SK-N-SH treated with all-trans-retinoic acid at 6 μM for 48 hours (cell line): ENCODE data around the gene SPRR4.
A peak's percentile ranks its signal among the peaks of the same experiment; 100 is the strongest.

Source experiments
- ATAC-seq: fragments of 200-7000 bp; cut with Tn5 transposase; 3 replicates; pipeline ENCODE4 v1.9.1; 2020; ENCODE audit warnings: mild to moderate bottlenecking, moderate library complexity
- ARNTL ChIP-seq: fragments of 450-650 bp; formaldehyde crosslinking; IDR thresholded peaks from 2 replicates; pipeline ENCODE4 v1.5.0; 2020; ENCODE audit warnings: low read depth, mild to moderate bottlenecking, moderate library complexity, borderline replicate concordance
- BACH2 ChIP-seq: fragments of 250-450 bp; sonication (Bioruptor Pico); IDR thresholded peaks from 2 replicates; pipeline ENCODE4 v1.9.0; 2021; ENCODE audit warnings: mild to moderate bottlenecking, borderline replicate concordance
- CREB5 ChIP-seq: fragments of 250-450 bp; sonication (Bioruptor Pico); IDR thresholded peaks from 2 replicates; pipeline ENCODE4 v1.5.1; 2020; ENCODE audit warnings: low read depth, mild to moderate bottlenecking, moderate library complexity
- CSDC2 ChIP-seq: fragments of 250-450 bp; sonication (Bioruptor Pico); IDR thresholded peaks from 2 replicates; pipeline ENCODE4 v1.5.0; 2020; ENCODE audit warnings: mild to moderate bottlenecking, moderate library complexity
- CSRNP3 ChIP-seq: fragments of 250-450 bp; sonication (Bioruptor Pico); IDR thresholded peaks from 2 replicates; pipeline ENCODE4 v1.5.1; 2021; ENCODE audit warnings: mild to moderate bottlenecking, moderate library complexity
- ESRRG ChIP-seq: fragments of 250-450 bp; sonication (Bioruptor Pico); IDR thresholded peaks from 2 replicates; pipeline ENCODE4 v1.6.1; 2021; ENCODE audit warnings: mild to moderate bottlenecking
- GLIS3 ChIP-seq: fragments of 250-450 bp; sonication (Bioruptor Pico); IDR thresholded peaks from 2 replicates; pipeline ENCODE4 v1.5.0; 2020; ENCODE audit warnings: mild to moderate bottlenecking, moderate library complexity
- ISL1 ChIP-seq: fragments of 250-450 bp; sonication (Bioruptor Pico); IDR thresholded peaks from 2 replicates; pipeline ENCODE4 v2.1.2; 2022; ENCODE audit warnings: mild to moderate bottlenecking, moderate library complexity
- OSR1 ChIP-seq: fragments of 250-450 bp; sonication (Bioruptor Pico); IDR thresholded peaks from 2 replicates; pipeline ENCODE4 v1.8.0; 2022; ENCODE audit warnings: moderate library complexity, mild to moderate bottlenecking, inconsistent platforms
- PATZ1 ChIP-seq: fragments of 250-450 bp; sonication (Bioruptor Pico); IDR thresholded peaks from 2 replicates; pipeline ENCODE4 v1.8.0; 2020; ENCODE audit warnings: mild to moderate bottlenecking, moderate library complexity, borderline replicate concordance
- POU6F1 ChIP-seq: fragments of 250-450 bp; sonication (Bioruptor Pico); IDR thresholded peaks from 2 replicates; pipeline ENCODE4 v1.8.0; 2021; ENCODE audit warnings: low read depth, mild to moderate bottlenecking, moderate library complexity, borderline replicate concordance
- PPARA ChIP-seq: fragments of 250-450 bp; sonication (Bioruptor Pico); IDR thresholded peaks from 2 replicates; pipeline ENCODE4 v1.5.0; 2020; ENCODE audit warnings: mild to moderate bottlenecking, borderline replicate concordance
- RARB ChIP-seq: fragments of 250-450 bp; sonication (Bioruptor Pico); IDR thresholded peaks from 2 replicates; pipeline ENCODE4 v1.8.0; 2021; ENCODE audit warnings: mild to moderate bottlenecking, moderate library complexity
- SNAI2 ChIP-seq: fragments of 250-450 bp; sonication (Bioruptor Pico); IDR thresholded peaks from 2 replicates; pipeline ENCODE4 v1.5.0; 2020; ENCODE audit warnings: mild to moderate bottlenecking, moderate library complexity
- TCF4 ChIP-seq: fragments of 250-450 bp; sonication (Bioruptor Pico); IDR thresholded peaks from 2 replicates; pipeline ENCODE4 v1.8.0; 2021; ENCODE audit warnings: mild to moderate bottlenecking, moderate library complexity, borderline replicate concordance
- TOX ChIP-seq: fragments of 250-450 bp; sonication (Bioruptor Pico); IDR thresholded peaks from 2 replicates; pipeline ENCODE4 v1.8.0; 2021; ENCODE audit warnings: mild to moderate bottlenecking, moderate library complexity, borderline replicate concordance
- ZFP3 ChIP-seq: fragments of 250-450 bp; sonication (Bioruptor Pico); IDR thresholded peaks from 2 replicates; pipeline ENCODE4 v1.5.0; 2020; ENCODE audit warnings: mild to moderate bottlenecking, moderate library complexity
- ZFP30 ChIP-seq: fragments of 450-650 bp; formaldehyde crosslinking; IDR thresholded peaks from 2 replicates; pipeline ENCODE4 v1.5.0; 2022; ENCODE audit warnings: mild to moderate bottlenecking, moderate library complexity
- ZNF565 ChIP-seq: fragments of 450-650 bp; formaldehyde crosslinking; conservative IDR thresholded peaks from 2 replicates; pipeline ENCODE4 v1.5.0; 2020; ENCODE audit warnings: low read depth, mild to moderate bottlenecking, moderate library complexity
- ZNF70 ChIP-seq: fragments of 450-650 bp; formaldehyde crosslinking; IDR thresholded peaks from 2 replicates; pipeline ENCODE4 v1.5.0; 2020; ENCODE audit warnings: mild to moderate bottlenecking, moderate library complexity
- ZNF8 ChIP-seq: fragments of 450-650 bp; formaldehyde crosslinking; IDR thresholded peaks from 2 replicates; pipeline ENCODE4 v1.5.0; 2020; ENCODE audit warnings: mild to moderate bottlenecking, moderate library complexity

Gene SPRR4

GRCh38 chr1:152970495-152970894 is at the start of gene SPRR4:
SPRR4 (plus strand) TSS chr1:152970648; CDS start chr1:152971891, 1,243 bp downstream.
- TF ChIP-seq ZFP3 (no peak), PATZ1 (CRISPR knock-in tag) (no peak), CSDC2 (no peak), CSRNP3 (CRISPR knock-in tag) (no peak), TCF4 (CRISPR knock-in tag) (no peak), ESRRG (CRISPR knock-in tag) (no peak), SNAI2 (CRISPR knock-in tag) (no peak), OSR1 (no peak), ZFP30 (CRISPR knock-in tag) (no peak), ZNF70 (CRISPR knock-in tag) (no peak), PPARA (CRISPR knock-in tag) (no peak), ISL1 (no peak), BACH2 (CRISPR knock-in tag) (no peak), ARNTL (CRISPR knock-in tag) (no peak), GLIS3 (no peak)
- no peak for ATAC-seq

GRCh38 chr1:152924191-152924590 is 46.3 kb upstream of the SPRR4 start:
- ATAC-seq: peak; percentile 26; the same call in 1 of the 3 replicates
- TF ChIP-seq POU6F1 (CRISPR knock-in tag): no peak
- TF ChIP-seq PPARA (CRISPR knock-in tag): no peak
- no peak for TF ChIP-seq BACH2 (CRISPR knock-in tag)
- no peak for TF ChIP-seq CREB5 (CRISPR knock-in tag)
- no peak for TF ChIP-seq ARNTL (CRISPR knock-in tag)
- no peak for TF ChIP-seq ZNF8 (CRISPR knock-in tag)
- TF ChIP-seq TCF4 (CRISPR knock-in tag): no peak

GRCh38 chr1:152926091-152926490 is 44.4 kb upstream of the SPRR4 start:
- TF ChIP-seq GLIS3 (no peak), ZFP3 (no peak), ZNF565 (CRISPR knock-in tag) (no peak), ZNF70 (CRISPR knock-in tag) (no peak), CREB5 (CRISPR knock-in tag) (no peak), RARB (no peak), CSDC2 (no peak), TOX (CRISPR knock-in tag) (no peak), ZNF8 (CRISPR knock-in tag) (no peak), OSR1 (no peak), PATZ1 (CRISPR knock-in tag) (no peak), POU6F1 (CRISPR knock-in tag) (no peak), PPARA (CRISPR knock-in tag) (no peak), ISL1 (no peak), TCF4 (CRISPR knock-in tag) (no peak)
- TF ChIP-seq, all 23 proteins: peak for 0
- ATAC-seq: peak; percentile 98
